ENCODE data around the gene LRRC27. TPM values are rescaled to one million over a fixed set of nuclear protein-coding genes. Genes with fewer than 3 reads are reported as not detected.

LRRC27 gene
- total RNA-seq, 2 experiments from 2014 or later = 13.0 to 17.3 TPM

- Histone ChIP-seq H3K27ac (ENCODE audit: low read depth, low read length, poor library complexity, severe bottlenecking) (no peak overlapping the region), H3K4me1 (ENCODE audit: insufficient read depth, low read length, poor library complexity, severe bottlenecking) (no peaks in the 10 kb centered on the region), H3K9me2 (ENCODE audit: insufficient read depth, low read length) (no peaks in the 10 kb centered on the region), H3K4me3 (ENCODE audit: low read depth, low read length, poor library complexity, severe bottlenecking) (no peak overlapping the region), H4K20me1 (ENCODE audit: insufficient read depth, low read length) (no peaks in the 10 kb centered on the region), H2AFZ (ENCODE audit: low read length) (no peak overlapping the region), H3K4me2 (ENCODE audit: low read length) (no peak overlapping the region), H3K79me2 (ENCODE audit: insufficient read depth, low read depth, low read length) (no peaks in the 10 kb centered on the region), H3K9me3 (ENCODE audit: low read length) (no peaks in the 10 kb centered on the region), H3K36me3 (ENCODE audit: insufficient read depth, low read length) (no peaks in the 10 kb centered on the region)
- POLR2A ChIA-PET = no interaction called here
- intact Hi-C loops (cut with micrococcal nuclease; ENCODE audit: unreplicated experiment) = no loop called here
- no peak for DNase-seq (ENCODE audit: low spot score)
- no TSS peak for BruUV-seq (replicated peaks)
- TF ChIP-seq EZH2phosphoT487 (IDR thresholded peaks at IDR 0.05; ENCODE audit: borderline replicate concordance, low read depth, low read length) (no peak), CTCF (conservative IDR thresholded peaks at IDR 0.05; ENCODE audit: low read length) (no peak)
- CTCF ChIA-PET (ENCODE audit: unreplicated experiment) = interaction anchor here (0.9 kb wide), 1 partner anchor 13 kb away, joined by 3 read pairs; no protein-coding TSS in a partner anchor
Observed at GRCh38 chr10:132361581-132362101, 29.6 kb downstream of the LRRC27 start.

DNA sequence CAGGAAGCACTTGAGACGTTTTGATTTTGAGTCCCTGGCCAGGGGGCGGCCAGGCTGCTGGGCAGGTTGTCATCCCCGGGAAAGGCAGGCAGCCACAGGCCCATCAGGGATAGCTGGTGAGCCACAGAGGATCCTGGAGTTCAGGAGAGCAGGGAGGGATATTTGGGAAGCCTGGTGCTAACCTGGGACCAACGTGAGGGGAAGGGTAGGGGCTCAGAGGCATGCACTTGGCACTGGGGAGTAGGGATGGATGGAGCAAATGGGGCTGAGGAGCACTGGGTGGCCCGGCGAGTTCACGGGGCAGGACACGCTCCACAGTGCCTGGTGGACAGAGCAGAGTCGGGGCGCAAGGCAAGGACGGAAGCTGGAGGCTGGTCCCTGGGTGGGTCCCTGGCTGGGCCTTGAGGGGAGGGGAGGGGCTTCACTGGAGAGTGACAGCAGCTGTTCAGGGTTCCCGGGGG lies 30.2 kb downstream of the LRRC27 start:
- Histone ChIP-seq H3K27ac (ENCODE audit: low read depth, low read length, poor library complexity, severe bottlenecking) (no peak overlapping the region), H3K36me3 (ENCODE audit: insufficient read depth, low read length) (no peaks in the 10 kb centered on the region), H3K9me2 (ENCODE audit: insufficient read depth, low read length) (no peaks in the 10 kb centered on the region), H3K4me1 (ENCODE audit: insufficient read depth, low read length, poor library complexity, severe bottlenecking) (no peaks in the 10 kb centered on the region), H4K20me1 (ENCODE audit: insufficient read depth, low read length) (no peaks in the 10 kb centered on the region), H3K79me2 (ENCODE audit: insufficient read depth, low read depth, low read length) (no peaks in the 10 kb centered on the region), H3K4me2 (ENCODE audit: low read length) (no peak overlapping the region), H3K9me3 (ENCODE audit: low read length) (no peaks in the 10 kb centered on the region), H2AFZ (ENCODE audit: low read length) (no peak overlapping the region), H3K4me3 (ENCODE audit: low read depth, low read length, poor library complexity, severe bottlenecking) (no peak overlapping the region)
- no TSS peak for BruUV-seq (replicated peaks)
- ChIA-PET CTCF (ENCODE audit: unreplicated experiment) (no interaction called here), POLR2A (no interaction called here)
- TF ChIP-seq EZH2phosphoT487 (IDR thresholded peaks at IDR 0.05; ENCODE audit: borderline replicate concordance, low read depth, low read length) = no peak
- no peak for TF ChIP-seq CTCF (conservative IDR thresholded peaks at IDR 0.05; ENCODE audit: low read length)
- intact Hi-C loops (cut with micrococcal nuclease; ENCODE audit: unreplicated experiment) = no loop called here
- no peak for DNase-seq (ENCODE audit: low spot score)

- Histone ChIP-seq H3K4me3 (ENCODE audit: low read depth, low read length, poor library complexity, severe bottlenecking) (no peak overlapping the region), H2AFZ (ENCODE audit: low read length) (no peak overlapping the region), H3K79me2 (ENCODE audit: insufficient read depth, low read depth, low read length) (no peaks in the 10 kb centered on the region), H3K4me1 (ENCODE audit: insufficient read depth, low read length, poor library complexity, severe bottlenecking) (no peaks in the 10 kb centered on the region), H3K9me2 (ENCODE audit: insufficient read depth, low read length) (no peaks in the 10 kb centered on the region), H3K27ac (ENCODE audit: low read depth, low read length, poor library complexity, severe bottlenecking) (no peak overlapping the region), H3K4me2 (ENCODE audit: low read length) (no peak overlapping the region), H4K20me1 (ENCODE audit: insufficient read depth, low read length) (no peaks in the 10 kb centered on the region), H3K36me3 (ENCODE audit: insufficient read depth, low read length) (no peaks in the 10 kb centered on the region), H3K9me3 (ENCODE audit: low read length) (no peaks in the 10 kb centered on the region)
- DNase-seq (ENCODE audit: low spot score) = no peak
- BruUV-seq (replicated peaks) = no TSS peak
- CTCF ChIA-PET (ENCODE audit: unreplicated experiment) = no interaction called here
- POLR2A ChIA-PET = no interaction called here
- TF ChIP-seq CTCF (conservative IDR thresholded peaks at IDR 0.05; ENCODE audit: low read length) = no peak
- no peak for TF ChIP-seq EZH2phosphoT487 (IDR thresholded peaks at IDR 0.05; ENCODE audit: borderline replicate concordance, low read depth, low read length)
- intact Hi-C loops (cut with micrococcal nuclease; ENCODE audit: unreplicated experiment) = no loop called here
Observed at GRCh38 chr10:132363376-132363775, 31.4 kb downstream of the LRRC27 start.
